Measurements from ENCODE around the gene CGRRF1.

CGRRF1 gene

GRCh38 chr14:54489731-54490444 lies 19.8 kb upstream of the CGRRF1 start:
- no peak for DNase-seq

GRCh38 chr14:54490445-54491175 lies 19.1 kb upstream of the CGRRF1 start:
- DNase-seq: no peak

- DNase-seq: no peak
Observed at GRCh38 chr14:54493293-54493692, 16.4 kb upstream of the CGRRF1 start.

GRCh38 chr14:54497224-54497623 lies 12.5 kb upstream of the CGRRF1 start:
- DNase-seq: no peak

- no peak for DNase-seq
Observed at GRCh38 chr14:54498095-54498531, 11.6 kb upstream of the CGRRF1 start.

GRCh38 chr14:54498579-54498978 lies 11.1 kb upstream of the CGRRF1 start:
- no peak for DNase-seq

- DNase-seq: no peak
Observed at GRCh38 chr14:54500744-54501143, 9.0 kb upstream of the CGRRF1 start.

GRCh38 chr14:54501480-54501879 lies 8.2 kb upstream of the CGRRF1 start:
- no peak for DNase-seq

- no peak for DNase-seq
Observed at GRCh38 chr14:54502602-54503001, 7.1 kb upstream of the CGRRF1 start.

- DNase-seq: peak; percentile 49
Observed at GRCh38 chr14:54503486-54503885, 6.2 kb upstream of the CGRRF1 start.

- DNase-seq: no peak
Observed at GRCh38 chr14:54512393-54512792, 2.7 kb downstream of the CGRRF1 start.

- DNase-seq: no peak
Observed at GRCh38 chr14:54515670-54516069, 6.0 kb downstream of the CGRRF1 start.

- DNase-seq: no peak
Observed at GRCh38 chr14:54516709-54517108, 7.0 kb downstream of the CGRRF1 start.

- DNase-seq: no peak
Observed at GRCh38 chr14:54524410-54524809, 14.7 kb downstream of the CGRRF1 start.

GRCh38 chr14:54528973-54529372 lies 19.3 kb downstream of the CGRRF1 start:
- DNase-seq: no peak

- no peak for DNase-seq
Observed at GRCh38 chr14:54529811-54530210, 20.1 kb downstream of the CGRRF1 start.

GRCh38 chr14:54532111-54533012 lies 22.7 kb downstream of the CGRRF1 start:
- DNase-seq: no peak

- no peak for DNase-seq
Observed at GRCh38 chr14:54533100-54533499, 23.4 kb downstream of the CGRRF1 start.

- no peak for DNase-seq
Observed at GRCh38 chr14:54535126-54535525, 25.4 kb downstream of the CGRRF1 start.

- DNase-seq: no peak
Observed at GRCh38 chr14:54535646-54536045, 25.9 kb downstream of the CGRRF1 start.

- DNase-seq: no peak
Observed at GRCh38 chr14:54537651-54538050, 27.9 kb downstream of the CGRRF1 start.

- DNase-seq: no peak
Observed at GRCh38 chr14:54538055-54538454, 28.3 kb downstream of the CGRRF1 start.

- no peak for DNase-seq
Observed at GRCh38 chr14:54547583-54547982, 37.9 kb downstream of the CGRRF1 start.
